HEK293 (cell line): Measurements from ENCODE around the gene GTF2F2.

Source experiments
- CTCF ChIA-PET: fragments of 350-600 bp; formaldehyde crosslinking; extraction: SDS; loops from one replicate; lab custom pipeline; 2021; ENCODE audit warnings: antibody characterized with exemption; lab: Yijun Ruan, JAX
- POLR2A ChIA-PET: fragments of 300-600 bp; formaldehyde crosslinking; extraction: SDS; loops from one replicate; lab custom pipeline; 2020; ENCODE audit warnings: antibody characterized with exemption, inconsistent platforms; lab: Yijun Ruan, JAX
- H3K27ac ChIP-seq: fragments of 200-500 bp; sonication (Bioruptor generic); 2 replicates; pipeline ENCODE4 v1.5.1; 2014; ENCODE audit warnings: low read depth, low read length, control low read depth, inconsistent platforms; ENCODE audit errors: extremely low read depth
- H3K36me3 ChIP-seq, 2 experiments: fragments of 200-500 bp in 1 of 2; sonication (Bioruptor generic) in 1 of 2; 1 replicate in 1 of 2; 2 replicates in 1 of 2; pipeline ENCODE4 v1.5.1; 2014 to 2017; ENCODE audit warnings: inconsistent platforms in 2 of 2, low read length in 2 of 2; ENCODE audit not compliant: control insufficient read depth in 2 of 2, insufficient read depth in 1 of 2
- H3K4me1 ChIP-seq: fragments of 200-500 bp; sonication (Bioruptor generic); 2 replicates; pipeline ENCODE4 v1.5.1; 2014; ENCODE audit warnings: mild to moderate bottlenecking, low read length, inconsistent platforms; ENCODE audit not compliant: control insufficient read depth, insufficient read depth
- H3K4me3 ChIP-seq: 2 replicates; pipeline ENCODE4 v1.5.1; 2011; ENCODE audit warnings: low read depth, mild to moderate bottlenecking, control low read depth, low read length, moderate library complexity
- H3K9me3 ChIP-seq: fragments of 200-500 bp; sonication (Bioruptor generic); 2 replicates; pipeline ENCODE4 v1.5.1; 2014; ENCODE audit warnings: low read depth, low read length, inconsistent platforms; ENCODE audit not compliant: control insufficient read depth, insufficient read depth
- GLI4 ChIP-seq: fragments of 450-650 bp; formaldehyde crosslinking; IDR thresholded peaks from 2 replicates; pipeline ENCODE4 v1.5.1; 2016; ENCODE audit warnings: missing biosample characterization, missing genetic modification characterization
- HIC1 ChIP-seq: fragments of 450-650 bp; formaldehyde crosslinking; IDR thresholded peaks from 2 replicates; pipeline ENCODE4 v1.5.1; 2016; ENCODE audit warnings: missing biosample characterization, missing genetic modification characterization
- HOXA7 ChIP-seq: sonication (generic); formaldehyde crosslinking; IDR thresholded peaks from 2 replicates; pipeline ENCODE4 v1.8.1; 2022; ENCODE audit warnings: missing genetic modification reagents, borderline replicate concordance
- IKZF3 ChIP-seq: fragments of 450-650 bp; IDR thresholded peaks from 2 replicates; pipeline ENCODE4 v1.5.0; 2018; ENCODE audit warnings: missing biosample characterization, mild to moderate bottlenecking, missing genetic modification characterization, moderate library complexity
- KLF17 ChIP-seq: fragments of 450-650 bp; formaldehyde crosslinking; IDR thresholded peaks from 2 replicates; pipeline ENCODE4 v1.5.1; 2016; ENCODE audit warnings: missing biosample characterization, missing genetic modification characterization
- PBX3 ChIP-seq: sonication (generic); formaldehyde crosslinking; IDR thresholded peaks from 2 replicates; pipeline ENCODE4 v1.8.1; 2022; ENCODE audit warnings: mild to moderate bottlenecking, moderate library complexity, missing genetic modification reagents
- SP7 ChIP-seq: fragments of 450-650 bp; formaldehyde crosslinking; IDR thresholded peaks from 2 replicates; pipeline ENCODE4 v1.5.1; 2016; ENCODE audit warnings: missing biosample characterization, missing genetic modification characterization
- ZBTB10 ChIP-seq: fragments of 450-650 bp; formaldehyde crosslinking; IDR thresholded peaks from 2 replicates; pipeline ENCODE4 v1.5.1; 2016; ENCODE audit warnings: missing biosample characterization, missing genetic modification characterization
- ZNF175 ChIP-seq: fragments of 450-650 bp; formaldehyde crosslinking; IDR thresholded peaks from 2 replicates; pipeline ENCODE4 v1.5.1; 2016; ENCODE audit warnings: missing biosample characterization, missing genetic modification characterization
- ZNF202 ChIP-seq: fragments of 450-650 bp; formaldehyde crosslinking; IDR thresholded peaks from 2 replicates; pipeline ENCODE4 v1.5.1; 2016; ENCODE audit warnings: missing biosample characterization, missing genetic modification characterization, borderline replicate concordance
- ZNF223 ChIP-seq: fragments of 450-650 bp; formaldehyde crosslinking; IDR thresholded peaks from 2 replicates; pipeline ENCODE4 v1.5.1; 2016; ENCODE audit warnings: missing biosample characterization, missing genetic modification characterization
- ZNF24 ChIP-seq: fragments of 450-650 bp; formaldehyde crosslinking; IDR thresholded peaks from 2 replicates; pipeline ENCODE4 v1.5.1; 2016; ENCODE audit warnings: missing biosample characterization, missing genetic modification characterization
- ZNF280D ChIP-seq: fragments of 450-650 bp; formaldehyde crosslinking; IDR thresholded peaks from 2 replicates; pipeline ENCODE4 v1.5.1; 2016; ENCODE audit warnings: missing biosample characterization, missing genetic modification characterization
- ZNF292 ChIP-seq: fragments of 450-650 bp; formaldehyde crosslinking; IDR thresholded peaks from 2 replicates; pipeline ENCODE4 v1.5.1; 2016; ENCODE audit warnings: low read depth, missing biosample characterization, missing genetic modification characterization, borderline replicate concordance
- ZNF544 ChIP-seq: fragments of 450-650 bp; formaldehyde crosslinking; IDR thresholded peaks from 2 replicates; pipeline ENCODE4 v1.5.0; 2017; ENCODE audit warnings: missing biosample characterization, missing genetic modification characterization
- ZNF548 ChIP-seq: fragments of 450-650 bp; formaldehyde crosslinking; IDR thresholded peaks from 2 replicates; pipeline ENCODE4 v1.5.1; 2016; ENCODE audit warnings: missing biosample characterization, missing genetic modification characterization
- ZNF549 ChIP-seq: fragments of 450-650 bp; IDR thresholded peaks from 2 replicates; pipeline ENCODE4 v1.5.1; 2018; ENCODE audit warnings: missing biosample characterization, missing genetic modification characterization, mild to moderate bottlenecking, inconsistent platforms, moderate library complexity
- ZNF571 ChIP-seq: fragments of 450-650 bp; formaldehyde crosslinking; IDR thresholded peaks from 2 replicates; pipeline ENCODE4 v1.5.0; 2017; ENCODE audit warnings: missing biosample characterization, missing genetic modification characterization
- ZNF600 ChIP-seq: fragments of 450-650 bp; formaldehyde crosslinking; IDR thresholded peaks from 2 replicates; pipeline ENCODE4 v1.5.1; 2016; ENCODE audit warnings: missing biosample characterization, missing genetic modification characterization
- ZXDB ChIP-seq: fragments of 450-650 bp; formaldehyde crosslinking; IDR thresholded peaks from 2 replicates; pipeline ENCODE4 v1.5.1; 2016; ENCODE audit warnings: missing biosample characterization, missing genetic modification characterization

Gene GTF2F2

GRCh38 chr13:45105895-45106294, 14.4 kb upstream of the GTF2F2 start:
- TF ChIP-seq ZNF24 (tag by site-specific recombination) = no peak
- TF ChIP-seq GLI4 (tag by site-specific recombination) = no peak
- no peak for TF ChIP-seq HOXA7
- no peak for TF ChIP-seq ZNF175 (tag by site-specific recombination)
- no peak for TF ChIP-seq ZNF548 (tag by site-specific recombination)
- no peak for TF ChIP-seq KLF17 (tag by site-specific recombination)
- TF ChIP-seq ZNF223 (tag by site-specific recombination) = no peak
- TF ChIP-seq ZNF280D (tag by site-specific recombination) = no peak
- no peak for TF ChIP-seq HIC1 (tag by site-specific recombination)
- TF ChIP-seq ZBTB10 = no peak
- TF ChIP-seq ZNF292 (tag by site-specific recombination) = no peak
- no peak for TF ChIP-seq ZNF600 (tag by site-specific recombination)
- no peak for TF ChIP-seq ZNF549 (tag by site-specific recombination)
- no peak for TF ChIP-seq ZNF202
- no peak for TF ChIP-seq ZNF544 (tag by site-specific recombination)
- TF ChIP-seq ZXDB = no peak
- no peak for TF ChIP-seq ZNF571
- no peak for TF ChIP-seq SP7 (tag by site-specific recombination)
- TF ChIP-seq PBX3 = no peak
- TF ChIP-seq IKZF3 (tag by site-specific recombination) = no peak
- TF ChIP-seq, all 188 proteins: peak for 0
- Histone ChIP-seq H3K36me3 (no peaks in the 10 kb centered on the region), H3K4me1 (no peaks in the 10 kb centered on the region), H3K4me3 (no peak overlapping the region), H3K27ac (no peak overlapping the region), H3K9me3 (no peaks in the 10 kb centered on the region)
- POLR2A ChIA-PET = no interaction called here
- CTCF ChIA-PET = no interaction called here
